Stomach (tissue), 4 donors: ENCODE data around the gene ACE.

Experiments used
- EP300 ChIP-seq: sonication (generic); formaldehyde crosslinking; IDR thresholded peaks from one replicate; pipeline ENCODE4 v1.6.1; 2017; ENCODE audit warnings: antibody characterized with exemption
- POLR2A ChIP-seq, 4 donors: fragments of 450-650 bp; IDR thresholded peaks; one replicate each; pipeline ENCODE4 v1.6.1; 2016; ENCODE audit warnings: antibody characterized with exemption in 4 of 4, control low read depth in 2 of 4, mild to moderate bottlenecking in 1 of 4, moderate library complexity in 1 of 4
- POLR2AphosphoS5 ChIP-seq, 3 donors: sonication (generic); formaldehyde crosslinking; IDR thresholded peaks; one replicate each; pipeline ENCODE4 v1.6.1; 2016; ENCODE audit warnings: antibody characterized with exemption in 3 of 3
- TF ChIP-seq, protein P1 (sequence below), 7 experiments: fragments of 450-650 bp in 4 of 7; fragments of 200-600 bp in 3 of 7; sonication (generic) in 3 of 7; IDR thresholded peaks; one replicate each; pipeline ENCODE4 v1.5.1; 2016 to 2019; ENCODE audit warnings: antibody characterized with exemption in 7 of 7, control low read depth in 2 of 7, mild to moderate bottlenecking in 1 of 7

DNA sequence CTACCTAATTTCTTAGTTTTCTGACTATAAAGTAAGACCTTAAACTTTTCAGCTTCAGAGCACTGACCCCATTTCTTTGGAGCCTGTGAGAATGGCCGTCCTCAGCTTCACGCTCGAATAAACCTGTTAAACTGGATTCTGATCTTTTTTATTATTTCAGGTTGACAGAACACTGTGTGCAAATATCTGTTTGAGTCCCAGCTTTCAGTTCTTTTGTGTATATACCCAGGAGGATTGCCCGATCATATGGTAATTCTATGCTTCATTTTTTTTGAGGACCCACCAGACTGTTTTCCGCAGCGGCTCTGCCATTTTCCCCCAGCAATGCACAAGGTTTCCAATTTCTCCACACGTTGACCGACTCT lies 26.5 kb downstream of the ACE start:
- TF ChIP-seq, protein P1, sequence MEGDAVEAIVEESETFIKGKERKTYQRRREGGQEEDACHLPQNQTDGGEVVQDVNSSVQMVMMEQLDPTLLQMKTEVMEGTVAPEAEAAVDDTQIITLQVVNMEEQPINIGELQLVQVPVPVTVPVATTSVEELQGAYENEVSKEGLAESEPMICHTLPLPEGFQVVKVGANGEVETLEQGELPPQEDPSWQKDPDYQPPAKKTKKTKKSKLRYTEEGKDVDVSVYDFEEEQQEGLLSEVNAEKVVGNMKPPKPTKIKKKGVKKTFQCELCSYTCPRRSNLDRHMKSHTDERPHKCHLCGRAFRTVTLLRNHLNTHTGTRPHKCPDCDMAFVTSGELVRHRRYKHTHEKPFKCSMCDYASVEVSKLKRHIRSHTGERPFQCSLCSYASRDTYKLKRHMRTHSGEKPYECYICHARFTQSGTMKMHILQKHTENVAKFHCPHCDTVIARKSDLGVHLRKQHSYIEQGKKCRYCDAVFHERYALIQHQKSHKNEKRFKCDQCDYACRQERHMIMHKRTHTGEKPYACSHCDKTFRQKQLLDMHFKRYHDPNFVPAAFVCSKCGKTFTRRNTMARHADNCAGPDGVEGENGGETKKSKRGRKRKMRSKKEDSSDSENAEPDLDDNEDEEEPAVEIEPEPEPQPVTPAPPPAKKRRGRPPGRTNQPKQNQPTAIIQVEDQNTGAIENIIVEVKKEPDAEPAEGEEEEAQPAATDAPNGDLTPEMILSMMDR (IDR thresholded peaks at IDR 0.05): no peak
- no peak for TF ChIP-seq POLR2A (IDR thresholded peaks at IDR 0.05)
- TF ChIP-seq POLR2AphosphoS5 (IDR thresholded peaks at IDR 0.05): no peak
- TF ChIP-seq EP300: no peak
